Activated effector memory CD4-positive, alpha-beta T cell treated with anti-CD3 and anti-CD28 coated beads, Interleukin-2, amount 50 U/mL, for 16 hours (primary cell): Measurements from ENCODE around the gene E2F6.

Source experiments
- DNase-seq: peaks from one replicate; pipeline ENCODE4 v3.0.0-alpha.2; 2020

The E2F6 gene

GRCh38 chr2:11465485-11466306 is at the start of gene E2F6:
TSS of gene E2F6 (minus strand) at chr2:11466161. CDS start at chr2:11465879, 282 bp downstream.
- peak; percentile 95 for DNase-seq

GRCh38 chr2:11515490-11515981 is 49.6 kb upstream of the E2F6 start:
- DNase-seq = no peak

- DNase-seq = no peak
Measured at GRCh38 chr2:11514904-11515303, 48.9 kb upstream of the E2F6 start.

- no peak for DNase-seq
Measured at GRCh38 chr2:11514081-11514730, 48.2 kb upstream of the E2F6 start.

- no peak for DNase-seq
Measured at GRCh38 chr2:11513319-11513718, 47.4 kb upstream of the E2F6 start.

GRCh38 chr2:11512431-11512830 is 46.5 kb upstream of the E2F6 start:
- DNase-seq = no peak

- no peak for DNase-seq
Measured at GRCh38 chr2:11509657-11510360, 43.8 kb upstream of the E2F6 start.

- DNase-seq = no peak
Measured at GRCh38 chr2:11508279-11508678, 42.3 kb upstream of the E2F6 start.

GRCh38 chr2:11507517-11507916 is 41.6 kb upstream of the E2F6 start:
- no peak for DNase-seq

- DNase-seq = no peak
Measured at GRCh38 chr2:11506611-11506969, 40.6 kb upstream of the E2F6 start.

- no peak for DNase-seq
Measured at GRCh38 chr2:11505652-11506610, 40.0 kb upstream of the E2F6 start.

- DNase-seq = no peak
Measured at GRCh38 chr2:11503354-11503927, 37.5 kb upstream of the E2F6 start.

- no peak for DNase-seq
Measured at GRCh38 chr2:11502740-11503292, 36.9 kb upstream of the E2F6 start.

GRCh38 chr2:11500702-11501303 is 34.8 kb upstream of the E2F6 start:
- no peak for DNase-seq

- DNase-seq = no peak
Measured at GRCh38 chr2:11499081-11499743, 33.3 kb upstream of the E2F6 start.

GRCh38 chr2:11498543-11499034 is 32.6 kb upstream of the E2F6 start:
- no peak for DNase-seq

GRCh38 chr2:11495844-11496681 is 30.1 kb upstream of the E2F6 start:
- DNase-seq = no peak

GRCh38 chr2:11494310-11494709 is 28.3 kb upstream of the E2F6 start:
- DNase-seq = no peak

- DNase-seq = no peak
Measured at GRCh38 chr2:11493282-11493681, 27.3 kb upstream of the E2F6 start.

- DNase-seq = no peak
Measured at GRCh38 chr2:11492720-11493119, 26.8 kb upstream of the E2F6 start.
